ENCODE results near the gene ETFRF1.

The ETFRF1 gene

DNA sequence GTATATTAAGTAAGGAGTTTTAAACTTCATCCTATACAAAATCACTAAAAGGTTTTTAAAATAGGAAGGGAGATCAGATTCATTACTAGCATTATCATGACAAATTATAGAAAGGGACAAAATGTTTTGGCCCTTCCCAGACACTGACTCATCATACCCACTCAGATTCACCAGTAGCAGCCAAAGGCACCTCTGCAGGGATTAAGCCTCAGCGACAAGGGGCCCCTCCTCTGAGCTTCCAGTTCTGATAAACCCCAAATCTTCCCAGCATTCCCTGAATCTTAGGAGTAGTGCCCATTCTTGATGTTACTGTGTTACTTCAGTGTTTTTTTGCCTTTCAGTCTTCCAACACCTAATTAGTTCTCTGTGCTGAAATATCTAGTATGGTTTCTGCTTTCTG is 41.2 kb downstream of the ETFRF1 start:
- DNase-seq, result no peak

DNA sequence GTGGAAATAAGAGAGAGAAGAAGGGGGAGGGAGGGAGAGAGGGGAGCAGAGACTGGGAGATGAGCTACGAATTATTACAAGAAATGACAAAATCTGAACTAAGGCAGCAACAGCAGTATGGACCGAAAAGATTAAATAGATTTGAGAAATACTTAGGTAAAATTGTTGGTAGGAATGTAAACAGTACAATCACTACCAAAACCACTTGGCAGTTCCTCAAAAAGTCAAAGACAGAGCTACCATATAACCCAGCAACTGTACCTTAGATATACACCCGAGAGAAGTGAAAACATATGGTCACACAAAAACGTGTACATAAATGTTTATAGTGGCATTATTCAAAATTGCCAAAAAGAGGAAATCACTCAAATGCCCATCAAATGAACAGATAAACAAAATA is 41.6 kb downstream of the ETFRF1 start:
- no peak for DNase-seq

DNA sequence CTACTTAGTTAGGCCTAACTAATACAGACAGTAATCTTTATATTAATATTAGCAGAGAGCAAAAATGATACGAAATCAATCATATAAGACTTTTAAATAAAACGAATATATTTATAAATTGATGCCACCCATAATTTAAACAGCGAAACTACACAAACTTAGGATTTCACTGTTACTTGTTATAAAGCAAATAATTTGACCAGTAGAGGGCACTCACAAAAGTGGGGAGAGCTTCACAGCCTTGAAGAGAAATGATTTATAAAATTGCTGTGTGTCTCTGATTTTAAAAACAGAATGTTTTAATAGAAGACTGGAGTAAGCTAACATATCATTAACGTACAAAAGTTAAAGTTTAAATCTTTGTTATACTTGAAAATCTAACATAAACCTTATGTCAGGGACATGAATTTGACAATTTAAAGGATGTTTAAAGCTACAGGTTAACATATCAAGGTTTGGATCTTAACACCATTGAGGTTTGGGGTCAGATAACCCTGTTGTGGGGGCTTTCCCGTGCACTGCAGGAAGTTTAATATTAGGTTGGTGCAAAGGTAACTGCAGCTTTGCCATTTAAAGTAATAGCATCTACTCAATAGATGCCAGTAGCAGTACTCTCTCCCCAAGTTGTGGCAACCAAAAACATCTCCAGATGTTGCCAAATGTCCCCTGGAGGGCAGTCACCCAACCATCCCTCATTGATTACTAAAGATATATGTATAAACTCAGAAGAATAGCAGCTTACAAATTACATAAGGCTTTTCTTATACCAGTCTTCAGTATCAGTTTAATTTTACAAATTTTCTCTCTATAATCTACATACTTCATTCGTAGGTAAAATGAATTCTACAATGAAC is 46.4 kb downstream of the ETFRF1 start:
- DNase-seq, result no peak

DNA sequence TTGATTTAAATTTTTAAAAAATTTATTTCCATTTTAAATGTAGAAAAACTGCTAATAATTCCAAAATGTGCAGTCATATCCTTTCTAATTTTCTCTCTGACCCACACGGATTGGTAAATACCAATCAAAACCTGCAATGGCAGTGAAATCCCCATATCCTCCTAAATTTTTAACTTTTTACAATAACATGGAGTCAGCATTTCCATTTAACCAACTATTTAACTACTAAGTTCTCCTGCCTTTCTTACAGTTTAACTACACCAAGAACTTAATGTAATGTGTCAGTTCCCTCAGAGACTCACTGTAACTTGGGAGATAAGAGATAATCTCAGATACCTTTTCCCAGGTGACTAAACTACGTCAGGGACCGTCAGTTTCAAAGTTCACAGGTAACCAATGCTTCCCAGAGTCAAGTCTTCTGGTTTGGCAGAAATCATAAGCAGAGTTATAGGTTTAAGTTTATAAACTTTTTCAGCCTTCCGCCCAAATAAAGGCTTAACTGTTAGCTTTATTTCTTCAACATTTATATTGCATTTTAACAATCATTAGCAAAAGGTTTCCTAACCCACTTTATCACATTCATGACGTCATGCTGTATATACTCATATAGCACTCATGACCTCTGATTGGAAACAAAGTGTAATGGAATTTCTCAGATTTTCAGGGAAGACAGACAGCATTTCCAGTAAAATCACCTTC is 48.1 kb downstream of the ETFRF1 start:
- no peak for DNase-seq

DNA sequence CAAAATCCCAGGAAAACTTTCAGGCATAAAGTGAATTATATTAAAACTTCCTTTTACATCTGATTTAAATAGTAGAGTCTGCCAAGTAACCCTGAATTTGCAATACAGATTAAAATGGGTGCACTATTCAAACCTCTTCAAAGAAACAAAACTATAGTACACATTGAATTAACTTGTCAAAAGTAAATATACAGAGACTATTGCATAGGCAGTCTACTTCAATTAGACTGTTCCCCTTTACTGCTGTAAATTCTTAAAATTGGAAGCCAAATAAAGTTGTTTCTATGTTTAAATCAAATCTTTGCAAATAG is 48.6 kb downstream of the ETFRF1 start:
- no peak for DNase-seq

DNA sequence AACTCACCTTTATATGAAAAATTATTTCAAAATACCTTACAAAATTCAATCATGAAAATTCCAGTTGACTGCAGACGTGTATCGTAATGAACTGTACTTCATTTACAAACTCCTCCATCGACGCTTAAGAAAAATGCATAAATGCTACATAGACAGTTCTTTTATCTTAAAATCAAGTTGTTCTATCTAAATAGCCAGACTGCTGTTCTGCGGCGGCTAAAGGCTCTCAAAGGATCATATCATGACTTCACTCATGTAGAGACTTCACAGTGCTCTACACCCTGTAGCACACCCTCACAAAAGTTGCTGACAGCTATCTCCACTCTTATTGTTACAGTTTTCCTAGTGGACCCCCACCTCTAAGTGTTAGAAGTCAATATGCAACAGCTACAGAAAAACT is 50.5 kb downstream of the ETFRF1 start:
- DNase-seq, result no peak

DNA sequence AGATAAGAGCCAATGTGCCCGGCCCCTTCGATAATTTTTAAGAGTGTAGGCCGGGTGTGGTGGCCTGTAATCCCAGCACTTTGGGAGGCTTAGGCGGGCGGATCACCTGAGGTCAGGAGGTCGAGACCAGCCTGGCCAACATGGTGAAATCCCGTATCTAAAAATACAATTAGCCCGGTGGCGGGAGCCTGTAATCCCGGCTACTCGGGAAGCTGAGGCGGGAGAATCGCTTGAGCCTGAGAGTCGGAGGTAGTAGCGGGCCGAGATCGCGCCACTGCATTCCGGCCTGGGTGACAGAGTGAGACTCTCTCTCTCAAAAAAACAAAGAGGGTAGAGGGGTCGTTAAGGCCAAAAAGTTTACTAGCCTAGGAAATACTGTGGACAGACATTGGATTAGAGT is 53.1 kb downstream of the ETFRF1 start:
- no peak for DNase-seq

DNA sequence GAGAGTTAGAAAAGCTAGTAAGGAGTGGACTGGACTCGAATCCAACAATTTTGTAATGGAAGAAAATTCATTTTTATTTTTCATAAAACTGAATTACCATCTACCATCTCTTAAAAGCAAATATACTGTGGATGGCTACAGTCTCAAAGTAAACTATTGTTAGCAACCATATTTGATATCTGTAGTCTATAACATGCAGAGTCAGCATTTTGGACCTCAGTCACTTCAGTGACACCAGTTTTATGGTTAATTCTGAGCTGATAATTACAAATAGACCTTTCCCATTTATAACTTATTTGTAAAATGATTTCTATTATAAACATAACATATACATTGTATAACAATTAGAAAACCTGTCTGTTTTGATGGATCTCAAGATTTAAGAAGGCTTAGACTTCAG is 53.7 kb downstream of the ETFRF1 start:
- DNase-seq, result no peak

DNA sequence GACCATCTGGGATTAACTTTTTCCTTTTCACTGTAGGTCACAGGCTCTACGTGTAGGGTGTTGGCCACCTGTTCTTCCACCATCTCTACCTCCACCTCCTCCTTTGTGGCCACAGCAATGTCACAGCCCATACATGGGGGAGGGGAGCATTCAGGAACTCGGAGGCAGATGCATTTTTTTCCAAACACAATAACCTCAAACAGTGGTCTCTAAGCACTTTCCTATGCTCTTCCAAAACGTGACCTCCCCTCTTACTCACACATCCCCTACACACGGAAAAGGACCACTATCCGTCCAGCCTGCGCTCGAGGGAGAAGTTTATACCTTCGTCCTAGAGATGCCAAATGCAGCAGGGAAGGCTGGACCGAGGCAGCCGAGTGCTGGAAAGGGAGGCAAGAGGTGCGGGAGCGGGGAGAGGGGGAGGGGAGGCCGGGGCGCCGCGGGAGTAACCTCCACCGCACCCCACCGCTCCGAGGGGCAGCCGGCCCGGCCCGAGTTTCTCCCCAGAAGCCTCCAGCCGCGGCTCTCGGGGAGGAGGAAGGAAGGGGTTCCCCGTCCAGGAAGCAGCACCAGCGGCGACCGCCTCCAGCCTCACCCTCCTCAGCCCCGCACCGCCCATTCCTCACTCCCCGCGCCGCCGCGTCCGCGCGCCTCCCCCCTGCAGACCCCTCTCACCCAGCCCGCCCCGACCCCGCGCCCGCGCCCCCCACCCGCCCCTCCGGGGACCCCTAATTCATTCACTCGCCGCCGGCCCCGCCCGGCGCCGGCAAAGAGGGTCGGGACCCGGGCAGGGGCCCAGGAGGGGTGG is 55.1 kb downstream of the ETFRF1 start:
- peak; percentile 30 for DNase-seq

DNA sequence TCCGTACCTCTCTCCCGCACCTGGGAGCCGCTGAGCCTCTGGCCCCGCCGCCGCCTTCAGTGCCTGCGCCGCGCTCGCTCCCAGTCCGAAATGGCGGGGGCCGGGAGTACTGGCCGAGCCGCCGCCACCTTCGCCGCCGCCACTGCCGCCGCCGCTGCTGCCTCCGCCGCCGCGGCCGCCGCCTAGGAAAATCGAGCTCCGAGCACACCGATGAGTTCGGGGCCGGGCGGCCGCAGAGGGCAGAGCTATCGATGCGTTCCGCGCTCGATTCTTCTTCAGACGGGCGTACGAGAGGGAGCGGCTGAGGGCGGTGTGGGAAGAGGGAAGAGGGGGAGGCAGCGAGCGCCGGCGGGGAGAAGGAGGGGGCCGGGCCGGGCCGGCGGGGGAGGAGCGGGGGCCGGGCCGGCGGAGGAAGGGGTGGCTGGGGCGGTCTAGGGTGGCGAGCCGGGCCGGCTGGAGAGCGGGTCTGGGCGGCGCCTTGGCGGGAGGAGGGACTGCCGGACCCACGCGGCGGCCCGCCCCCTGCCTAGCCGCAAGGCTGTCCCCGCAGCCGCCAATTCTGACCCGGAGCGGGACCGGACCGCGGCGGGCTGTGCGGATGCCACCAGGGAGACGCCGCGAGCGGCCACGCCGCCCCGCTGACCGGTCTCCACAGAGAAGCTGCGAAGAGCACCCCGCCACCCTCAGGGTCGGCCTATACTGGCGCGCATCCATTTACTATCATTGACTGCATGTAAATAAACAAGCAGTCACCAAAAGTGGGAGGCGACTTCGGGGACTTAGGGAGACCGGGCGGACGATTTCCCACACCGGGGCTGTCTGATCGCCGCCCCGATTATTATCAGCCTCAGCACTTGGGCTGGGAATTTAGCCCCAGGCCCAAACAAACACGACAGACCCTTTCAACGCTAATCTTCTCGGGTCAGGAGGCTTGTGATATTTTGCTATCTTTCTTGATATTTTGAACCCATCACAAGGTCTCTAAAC is 56.0 kb downstream of the ETFRF1 start, which contains the start of gene KRAS:
Gene KRAS (minus strand): TSS at position 186 of the 987 bp plus-strand sequence.
- peak; percentile 84 for DNase-seq

DNA sequence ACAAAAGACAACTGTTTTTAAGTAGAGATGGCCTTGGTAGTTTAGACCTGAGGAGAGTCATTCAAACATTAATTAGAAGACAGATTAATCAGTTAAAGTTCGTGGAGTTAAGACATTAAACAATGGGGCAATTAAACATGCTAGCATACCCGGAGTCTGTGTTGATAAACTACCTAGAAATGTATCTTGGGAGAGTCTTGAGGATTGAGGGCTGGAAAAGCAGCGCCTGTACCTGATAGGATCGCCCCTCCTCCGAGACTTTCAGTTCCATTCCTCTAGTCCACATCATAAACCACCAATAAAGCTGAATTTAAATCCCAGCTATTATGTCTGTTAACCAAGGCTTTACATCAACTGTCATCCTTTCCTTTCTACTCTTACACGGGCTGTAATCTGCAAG is 56.7 kb downstream of the ETFRF1 start:
- no peak for DNase-seq

DNA sequence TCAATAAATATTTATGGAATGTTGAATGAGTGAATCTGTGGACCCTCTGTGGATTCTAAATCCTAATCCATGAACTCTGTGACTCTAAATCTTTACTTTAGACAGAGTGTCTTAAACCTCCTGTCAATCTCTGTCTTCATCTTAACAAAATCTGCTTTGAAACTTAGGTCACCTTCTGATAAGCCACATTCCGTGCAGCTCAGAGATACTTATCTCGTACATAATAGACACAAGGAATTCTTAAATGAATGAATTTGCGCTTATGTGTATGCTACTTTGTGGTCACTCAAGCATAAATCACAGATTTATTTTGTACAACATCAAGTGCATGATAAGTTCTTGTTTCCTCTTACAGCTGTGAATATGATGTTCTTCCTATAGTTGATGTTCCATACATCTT is 57.9 kb downstream of the ETFRF1 start:
- DNase-seq, result no peak

DNA sequence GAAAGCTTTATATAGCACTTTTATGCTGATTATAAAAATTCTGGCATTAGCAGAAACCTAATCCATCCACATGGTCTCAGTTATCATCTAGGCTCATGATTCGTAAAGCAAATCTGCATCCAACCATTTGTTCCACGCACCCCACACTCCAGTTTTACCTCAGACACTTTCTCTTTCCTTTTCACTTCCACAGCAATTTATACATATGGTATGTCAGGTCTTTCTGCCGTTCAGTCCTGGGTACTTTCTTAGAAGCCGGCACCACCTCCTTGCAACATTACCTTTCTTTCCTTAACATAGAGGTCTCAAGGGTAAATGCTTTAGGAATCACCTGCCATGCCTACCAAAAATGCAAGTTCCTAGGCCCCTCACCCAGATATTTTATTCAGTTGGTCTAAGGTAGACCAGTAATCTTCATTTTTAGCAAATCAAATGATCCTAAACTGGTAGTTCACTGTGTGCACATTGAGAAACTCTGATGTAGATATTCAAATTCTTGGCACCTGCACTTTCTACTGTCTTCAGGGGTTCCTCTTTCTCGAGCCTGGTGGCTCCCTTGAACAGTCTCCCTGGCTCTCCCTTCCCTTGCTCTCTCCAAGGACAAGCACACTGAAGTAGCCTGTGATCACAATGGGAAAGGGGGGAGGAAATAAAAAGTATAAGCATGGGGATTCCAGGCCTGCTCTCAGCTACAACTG is 58.5 kb downstream of the ETFRF1 start:
- no peak for DNase-seq

DNA sequence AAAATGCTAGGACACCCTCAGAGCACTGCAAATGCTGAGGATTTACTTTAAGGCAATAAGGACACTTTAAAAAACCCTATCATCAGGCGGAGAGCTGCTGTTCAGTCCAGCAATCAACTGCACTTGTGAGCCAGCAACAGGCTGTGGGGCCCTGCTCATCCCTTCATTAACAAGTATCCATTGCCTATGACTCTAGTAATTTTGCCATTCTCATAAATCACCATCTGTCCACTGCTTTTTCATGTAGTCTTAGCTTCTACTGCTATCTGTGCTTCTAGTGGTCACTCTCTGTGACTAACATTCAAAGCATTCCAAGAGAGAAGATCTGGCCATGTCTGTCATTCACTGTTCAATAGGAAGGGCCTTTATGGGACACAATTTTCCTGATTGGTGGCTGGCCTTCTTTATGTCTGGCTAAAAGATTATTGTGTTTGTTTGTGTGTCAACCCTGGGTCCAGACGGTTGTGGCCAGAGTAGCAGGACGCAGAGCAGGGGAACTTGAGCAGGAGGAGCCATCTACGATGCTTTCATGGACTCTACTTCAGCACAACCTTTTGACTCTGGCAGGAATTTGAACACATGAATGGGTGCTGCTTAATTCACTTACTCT is 59.3 kb downstream of the ETFRF1 start:
- no peak for DNase-seq

All from activated CD4-positive, alpha-beta T cell treated with anti-CD3 and anti-CD28 coated beads for 1 hour (primary cell).